Tibial nerve (tissue), 4 donors: ENCODE data around the gene GGT7.

Experiments used
- CTCF ChIP-seq, 5 experiments: fragments of 200-600 bp in 3 of 5; fragments of 450-650 bp in 2 of 5; sonication (generic) in 3 of 5; IDR thresholded peaks; one replicate each; pipeline ENCODE4 v1.5.1; 2016 to 2019; ENCODE audit warnings: antibody characterized with exemption in 5 of 5, mild to moderate bottlenecking in 3 of 5, moderate library complexity in 2 of 5
- EP300 ChIP-seq, 2 donors: sonication (generic); formaldehyde crosslinking; IDR thresholded peaks; one replicate each; pipeline ENCODE4 v1.6.1; 2017; ENCODE audit warnings: antibody characterized with exemption in 2 of 2, mild to moderate bottlenecking in 1 of 2
- POLR2A ChIP-seq, 2 donors: fragments of 450-650 bp; IDR thresholded peaks; one replicate each; pipeline ENCODE4 v1.6.1; 2017; ENCODE audit warnings: antibody characterized with exemption in 2 of 2, mild to moderate bottlenecking in 2 of 2, moderate library complexity in 2 of 2

- TF ChIP-seq POLR2A (IDR thresholded peaks at IDR 0.05) = no peak
- no peak for TF ChIP-seq CTCF (IDR thresholded peaks at IDR 0.05)
- no peak for TF ChIP-seq EP300 (IDR thresholded peaks at IDR 0.05)
Observed at GRCh38 chr20:34863421-34863965, 9.2 kb downstream of the GGT7 start.
